Measurements from ENCODE around the gene FGD3.

The FGD3 gene

DNA sequence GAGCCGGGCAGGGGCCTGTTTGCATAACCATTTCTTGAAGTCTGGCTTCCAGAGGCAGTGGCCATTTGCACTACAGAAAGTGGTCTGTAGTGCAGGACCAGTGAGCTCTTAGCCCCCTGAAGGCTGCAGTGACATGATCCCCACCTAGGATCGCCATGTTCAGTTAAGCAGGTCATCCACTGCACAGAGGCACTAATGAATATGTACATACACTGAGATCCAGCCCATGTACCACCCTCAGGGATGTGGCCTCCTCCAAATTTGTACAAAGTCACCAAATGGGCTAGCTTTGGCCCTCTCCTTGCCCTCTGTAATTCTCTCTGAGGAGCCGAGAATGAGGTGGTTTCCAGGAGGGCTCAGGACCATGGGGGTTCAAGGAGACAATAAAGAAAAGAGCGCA lies 102.9 kb downstream of the FGD3 start:
- DNase-seq (ENCODE audit: low read depth in 3 of 3, low spot score in 1 of 3) = no peak

DNA sequence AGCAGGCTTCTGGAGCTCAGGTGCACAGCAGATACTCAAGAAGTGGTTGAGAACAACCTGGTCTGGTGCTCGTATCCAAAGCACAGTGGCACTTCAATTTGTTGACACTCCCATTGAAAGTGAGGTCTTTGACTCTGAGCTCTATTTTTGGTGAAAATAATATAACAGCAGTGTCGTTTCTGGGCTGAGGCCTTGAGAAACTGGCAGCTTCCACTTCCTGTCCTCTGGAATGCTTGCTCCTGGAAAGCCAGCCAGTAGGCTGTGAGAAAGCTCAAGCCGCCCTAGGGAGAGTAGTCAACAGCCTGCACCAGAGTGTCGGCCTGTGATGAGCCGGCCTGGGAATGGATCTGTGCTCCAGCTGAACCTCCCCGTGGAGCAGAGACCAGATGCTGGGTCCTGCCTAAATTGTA lies 104.4 kb downstream of the FGD3 start:
- no peak for DNase-seq (ENCODE audit: low read depth in 3 of 3, low spot score in 1 of 3)

DNA sequence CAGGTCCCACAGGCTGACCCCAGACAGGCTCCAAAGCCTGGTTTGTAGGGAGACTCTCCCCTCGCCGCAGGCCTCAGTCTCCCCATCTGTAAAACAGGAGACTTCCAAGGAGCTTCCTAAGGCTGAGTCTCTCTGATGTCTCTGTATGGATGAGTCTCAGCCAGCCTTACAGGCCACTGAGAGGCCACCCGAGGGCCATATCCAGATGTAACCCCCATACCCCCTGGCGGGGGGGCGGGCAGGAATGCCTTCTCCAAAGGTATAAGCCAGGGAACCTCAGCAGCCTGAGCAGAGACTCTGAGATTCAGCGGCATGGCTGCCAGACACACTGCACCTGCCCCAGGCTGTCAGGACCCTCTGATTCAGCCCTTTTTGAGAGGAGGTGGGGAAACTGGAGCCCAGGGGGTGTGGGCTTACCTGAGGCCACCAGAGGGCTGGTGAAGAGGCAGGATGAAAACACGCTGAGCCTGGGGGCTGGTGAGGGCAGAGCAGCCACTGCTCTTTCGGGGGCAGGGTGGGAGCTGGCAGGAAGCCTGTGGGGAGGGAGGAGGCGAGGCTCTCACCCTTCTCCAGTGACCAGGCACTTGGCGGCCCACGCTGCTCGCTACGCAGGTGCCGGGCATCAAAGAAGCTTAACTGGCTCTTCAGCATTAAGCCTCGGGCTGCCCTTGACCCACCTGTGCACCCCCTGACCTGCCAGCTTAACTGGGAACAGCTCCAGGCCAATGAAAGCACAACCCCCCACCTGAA lies 105.6 kb downstream of the FGD3 start:
- no peak for DNase-seq (ENCODE audit: low read depth in 3 of 3, low spot score in 1 of 3)

DNA sequence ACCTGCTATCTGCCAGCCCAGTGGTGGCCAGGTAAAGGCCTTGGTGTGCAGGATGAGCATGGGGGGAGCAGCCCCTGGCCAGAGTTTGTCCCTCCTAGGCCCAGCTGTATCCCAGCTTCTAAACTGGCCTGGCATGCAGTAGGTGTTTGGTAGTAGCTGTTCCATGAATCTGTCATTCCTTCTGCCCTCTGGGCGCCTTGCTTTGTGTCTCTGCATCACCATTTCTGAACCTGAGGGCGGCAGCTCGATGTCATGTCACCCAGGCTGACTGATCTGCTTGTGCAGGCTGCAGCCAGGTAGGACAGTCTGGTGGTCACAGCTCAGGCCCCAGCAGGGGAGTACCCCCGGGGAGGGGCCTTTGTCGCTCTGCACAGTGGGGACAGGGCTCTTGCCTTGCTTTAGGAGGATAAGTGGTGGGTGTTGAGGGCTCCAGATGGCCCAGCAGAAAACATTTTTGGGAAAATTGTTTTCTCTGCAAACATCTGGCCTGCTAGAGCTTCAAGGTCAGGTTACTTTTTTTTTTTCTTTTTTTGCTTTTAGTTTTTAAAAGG lies 106.5 kb downstream of the FGD3 start:
- no peak for DNase-seq (ENCODE audit: low read depth in 3 of 3, low spot score in 1 of 3)

- no peak for DNase-seq (ENCODE audit: low read depth in 3 of 3, low spot score in 1 of 3)
These were observed 107.7 kb downstream of the FGD3 start for GRCh38 chr9:93054758-93055704.

DNA sequence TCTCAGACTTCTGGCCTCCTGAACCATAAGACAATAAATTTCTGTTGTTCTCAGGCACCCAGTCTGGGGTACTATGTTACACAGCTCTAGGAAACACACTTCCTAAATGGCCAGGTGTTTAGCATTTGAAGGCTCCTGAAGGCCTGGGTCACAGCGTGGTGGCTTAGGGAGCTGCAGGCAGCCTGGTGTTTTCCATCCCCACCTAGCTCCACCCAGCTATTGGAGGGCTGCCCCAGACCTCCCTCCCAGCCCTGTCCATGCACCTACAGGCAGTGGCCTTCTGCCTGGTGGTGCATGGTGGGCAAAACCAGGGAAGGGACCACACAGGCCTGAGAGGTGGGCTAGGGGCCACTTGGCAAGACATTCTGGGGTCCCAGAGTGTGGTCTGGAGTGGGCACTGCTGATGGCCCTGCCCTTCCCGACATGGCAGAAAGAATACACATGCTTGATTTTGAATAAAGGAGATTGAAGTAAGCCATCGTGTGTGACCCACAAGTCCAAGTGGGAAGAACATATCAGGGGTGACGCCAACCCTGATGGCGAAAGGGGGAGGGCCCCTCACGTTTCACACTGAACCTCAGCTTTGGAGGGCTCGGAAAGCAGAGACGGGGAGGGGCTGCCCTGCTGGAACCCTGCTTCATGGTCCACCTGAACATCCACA lies 109.8 kb downstream of the FGD3 start:
- no peak for DNase-seq (ENCODE audit: low read depth in 3 of 3, low spot score in 1 of 3)

- DNase-seq (ENCODE audit: low read depth in 3 of 3, low spot score in 1 of 3) = no peak
These were observed 110.5 kb downstream of the FGD3 start for GRCh38 chr9:93057703-93058354.

- DNase-seq (ENCODE audit: low read depth in 3 of 3, low spot score in 1 of 3) = peak; percentile 30 to 55 (median 33)
These were observed 111.2 kb downstream of the FGD3 start, which contains the start of gene SUSD3 for GRCh38 chr9:93058355-93059010. Gene SUSD3, plus strand, starts transcription at chr9:93058701. Its CDS starts 42 bp downstream, at chr9:93058743.

DNA sequence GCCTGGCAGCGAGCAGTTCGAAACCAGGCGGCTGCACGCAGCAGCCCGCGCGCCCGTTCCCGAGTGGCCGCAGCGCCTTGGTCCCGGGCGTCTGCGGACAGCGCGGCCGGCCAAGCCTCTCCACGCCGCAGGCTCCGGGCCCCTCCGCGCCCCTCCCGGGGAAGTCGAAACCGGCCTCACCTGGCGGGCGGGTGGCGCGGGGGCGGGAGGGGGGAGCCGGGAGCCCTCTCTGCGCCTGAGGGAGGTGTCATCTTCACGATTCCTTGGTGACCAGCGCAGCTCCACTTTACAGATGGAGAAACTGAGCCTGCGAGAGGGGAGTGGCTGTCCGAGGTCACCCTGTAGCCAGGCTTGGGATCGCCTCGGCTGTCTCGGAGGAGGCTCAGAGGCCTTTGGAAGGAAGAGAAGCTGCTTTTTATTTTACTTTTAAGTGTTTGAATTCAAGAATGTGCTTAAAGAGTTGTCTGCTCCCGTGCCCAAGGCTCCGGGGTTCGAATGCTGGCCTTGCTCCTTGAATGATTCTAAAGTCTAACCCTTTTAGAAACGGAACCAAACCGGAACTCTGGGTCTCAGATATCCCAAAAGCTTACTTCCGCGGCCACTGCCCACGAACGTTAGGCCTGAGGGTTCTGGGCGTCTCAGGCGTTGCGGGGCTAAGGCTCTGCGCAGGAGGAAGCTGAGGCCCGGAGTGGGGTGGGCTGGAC lies 111.8 kb downstream of the FGD3 start:
- no peak for DNase-seq (ENCODE audit: low read depth in 3 of 3, low spot score in 1 of 3)

DNA sequence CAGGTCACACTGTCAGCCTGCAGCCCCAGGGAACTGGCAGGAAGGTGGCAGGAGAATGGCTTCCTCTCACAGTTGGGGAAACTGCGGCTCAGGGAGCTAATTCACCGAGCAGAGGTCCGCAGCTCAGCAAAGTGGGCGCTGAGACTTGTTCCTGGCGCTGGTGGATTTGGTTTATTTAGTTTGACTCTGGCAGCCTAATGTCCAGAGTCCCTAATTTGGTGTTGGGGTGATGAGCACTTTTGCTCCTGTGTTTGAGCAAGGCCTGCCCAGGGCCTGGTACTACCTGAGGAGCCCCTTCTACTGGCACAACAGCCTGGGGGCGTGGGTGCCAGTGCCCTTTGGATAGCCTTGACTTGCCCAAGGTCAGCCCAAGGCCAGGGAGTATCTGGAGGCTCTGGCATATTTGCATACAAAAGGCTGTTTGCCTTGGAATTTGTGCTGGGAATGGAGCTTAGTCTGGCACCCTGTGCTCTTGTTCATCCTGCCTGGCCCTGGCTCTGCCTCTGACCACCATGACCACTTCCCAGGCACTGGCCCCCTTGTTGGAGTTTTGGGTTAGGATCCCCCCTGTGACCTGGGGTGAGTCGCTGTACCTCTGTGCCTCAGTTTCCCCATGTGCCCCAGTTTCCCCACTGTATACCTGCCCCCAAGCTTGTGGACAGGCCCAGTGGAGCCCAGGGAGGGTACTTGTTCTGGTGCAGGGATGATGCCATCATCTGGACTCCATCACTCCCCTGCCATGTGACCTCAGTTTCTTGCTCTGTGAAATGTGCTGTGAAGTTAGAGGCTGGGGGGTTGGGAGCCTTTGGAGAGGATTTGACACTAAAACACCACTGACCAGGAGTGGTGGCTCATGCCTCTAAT lies 112.6 kb downstream of the FGD3 start:
- DNase-seq (ENCODE audit: low read depth in 3 of 3, low spot score in 1 of 3) = no peak

DNA sequence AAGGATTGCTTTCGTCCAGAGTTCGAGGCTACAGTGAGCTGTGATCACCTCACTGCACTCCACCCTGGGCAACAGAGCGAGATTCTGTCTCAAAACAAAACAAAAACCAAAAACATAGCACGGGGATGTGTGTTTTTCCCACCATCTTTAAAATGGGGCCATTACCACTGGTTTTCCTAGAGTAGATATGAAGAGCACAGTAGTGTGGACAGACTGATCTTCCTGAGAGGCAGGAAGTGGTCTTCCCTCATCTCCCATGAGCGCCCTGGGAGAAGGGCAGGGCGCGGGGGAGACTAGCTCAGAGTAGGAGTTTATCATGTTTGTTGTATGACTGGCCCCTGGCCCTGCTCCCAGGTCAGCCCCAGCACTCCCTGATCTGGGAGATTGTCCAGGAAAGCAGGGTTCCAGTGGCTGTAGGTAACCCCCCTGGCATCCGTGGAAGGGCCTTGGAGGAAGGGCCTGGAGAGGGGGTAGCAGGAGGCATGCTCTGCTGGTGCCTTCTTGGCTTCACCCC lies 113.5 kb downstream of the FGD3 start:
- no peak for DNase-seq (ENCODE audit: low read depth in 3 of 3, low spot score in 1 of 3)

DNA sequence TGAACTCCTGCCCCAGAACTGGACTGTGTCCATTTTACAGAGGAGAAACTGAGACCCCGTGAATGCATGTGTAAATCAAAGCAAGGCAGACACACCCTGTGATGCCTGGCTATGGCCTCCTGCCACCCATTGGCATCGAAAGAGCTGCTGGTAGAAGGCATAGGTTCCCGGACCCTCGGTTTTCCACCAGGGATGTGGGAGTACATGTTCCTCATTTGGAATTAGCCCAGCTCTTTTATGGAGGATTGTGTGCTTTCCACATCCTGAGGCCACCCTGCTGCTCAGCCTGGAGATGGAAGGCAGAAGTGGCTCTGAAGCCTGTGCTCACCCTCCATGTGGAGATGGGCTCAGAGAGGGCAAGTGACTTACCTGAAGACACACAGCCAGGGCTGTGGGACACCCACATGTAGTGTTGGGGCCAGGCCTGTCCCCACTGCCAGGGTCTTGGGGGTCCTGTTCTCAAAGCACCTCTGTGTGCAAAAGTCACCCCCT lies 114.0 kb downstream of the FGD3 start:
- no peak for DNase-seq (ENCODE audit: low read depth in 3 of 3, low spot score in 1 of 3)

DNA sequence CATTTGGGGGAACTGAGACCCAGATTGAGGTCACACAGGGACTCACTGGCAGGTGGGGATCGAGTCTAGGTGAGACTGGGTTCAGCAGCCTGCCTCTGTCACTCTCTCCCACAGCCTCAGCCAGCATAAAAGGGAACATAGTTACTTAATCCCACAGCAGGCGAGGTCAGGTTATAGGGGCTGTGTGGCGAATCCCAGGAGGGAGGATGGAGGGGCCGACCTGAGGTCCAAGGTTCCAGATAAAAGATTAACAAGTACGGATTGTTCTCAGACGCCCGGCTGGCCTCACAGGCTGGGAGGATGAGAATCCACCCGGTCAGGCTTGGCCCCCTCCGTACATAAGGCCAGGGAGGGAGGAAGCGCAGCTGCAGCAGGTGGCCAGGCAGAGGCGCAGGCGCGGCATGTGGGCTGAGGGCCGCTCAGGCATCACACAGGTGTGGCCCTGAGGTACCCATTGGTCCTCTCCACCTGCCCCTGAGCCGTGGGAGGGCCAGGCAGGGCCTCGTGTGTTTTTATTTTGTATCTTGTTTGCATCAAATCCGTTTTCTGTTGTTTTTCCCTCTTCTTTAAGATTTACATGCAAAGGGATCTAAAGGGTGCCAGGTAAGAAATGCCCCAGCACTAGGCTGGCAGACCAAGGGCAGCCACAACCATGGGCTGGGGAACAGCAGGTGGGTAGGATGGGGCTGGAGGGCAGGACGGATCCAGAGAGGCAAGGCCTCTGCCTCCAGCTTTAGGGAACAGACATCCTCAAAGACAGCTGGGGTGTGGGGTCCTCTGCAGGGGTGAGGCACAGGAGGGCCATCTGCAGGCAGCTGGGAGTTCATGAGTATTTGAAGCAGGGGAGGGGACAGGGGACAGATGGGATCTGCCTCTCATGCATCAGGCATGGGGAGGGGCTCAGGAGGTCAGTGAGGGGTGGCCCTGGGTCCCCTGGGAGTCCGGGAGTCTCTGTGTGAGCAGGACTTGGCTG lies 114.8 kb downstream of the FGD3 start:
- no peak for DNase-seq (ENCODE audit: low read depth in 3 of 3, low spot score in 1 of 3)

DNA sequence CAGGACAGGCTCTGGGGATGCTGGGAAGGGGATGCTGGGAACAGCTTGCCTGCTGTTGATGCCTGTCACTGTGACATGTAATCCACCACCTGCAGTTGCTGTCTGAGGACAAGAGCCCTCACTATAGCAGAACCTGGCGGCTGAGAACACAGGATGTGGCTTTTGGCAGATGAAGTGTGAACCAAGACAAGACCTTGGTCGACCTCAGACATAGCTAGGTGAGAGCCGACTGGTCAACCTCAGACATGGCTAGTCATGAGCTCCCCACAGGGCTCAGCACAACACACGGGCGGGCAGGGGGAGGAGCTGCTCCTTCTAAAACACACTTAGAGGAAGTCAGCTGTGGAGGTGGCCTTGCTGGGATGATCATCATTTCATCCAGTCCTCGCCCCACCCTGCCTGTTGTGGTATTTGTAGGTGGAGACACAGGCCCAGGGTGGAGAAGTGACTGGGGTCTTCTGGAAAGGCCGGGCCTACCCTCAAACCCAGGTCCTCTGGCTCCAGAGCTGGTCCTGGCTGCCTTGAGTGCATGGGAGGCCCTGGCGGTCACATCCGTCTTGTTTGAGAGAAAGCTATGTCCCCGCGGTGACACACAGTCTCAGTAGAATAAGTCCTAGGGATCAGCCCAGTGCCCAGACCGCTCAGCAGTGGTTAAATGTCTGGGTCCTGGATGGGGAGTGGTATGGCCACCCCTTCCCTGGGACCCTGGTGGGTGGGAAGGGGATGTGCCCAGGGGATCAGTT lies 117.2 kb downstream of the FGD3 start:
- DNase-seq (ENCODE audit: low read depth in 3 of 3, low spot score in 1 of 3) = peak; percentile 53 to 78 (median 72)

GRCh38 chr9:93065135-93065720 lies 117.9 kb downstream of the FGD3 start:
- no peak for DNase-seq (ENCODE audit: low read depth in 3 of 3, low spot score in 1 of 3)

GRCh38 chr9:93066978-93067603 lies 119.8 kb downstream of the FGD3 start:
- DNase-seq (ENCODE audit: low read depth in 3 of 3, low spot score in 1 of 3) = no peak

All from stimulated activated CD4-positive, alpha-beta T cell treated with anti-CD3 and anti-CD28 coated beads, TNF-alpha, amount 100 ng/mL, for 1 hour (primary cell).